A549 (cell line): ENCODE results near the gene PALLD. TPM values are rescaled to one million over a fixed set of nuclear protein-coding genes. Genes with fewer than 3 reads are reported as not detected.

Experiments used
- ATAC-seq, 2 experiments: fragments of 200-7000 bp in 1 of 2; fragments of >200 bp in 1 of 2; cut with Nextera tagmentation in 1 of 2; cut with Tn5 transposase in 1 of 2; 3 replicates each; pipeline versions ENCODE4 v1.8.0 to v1.9.1; 2018 to 2020; ENCODE audit warnings: mild to moderate bottlenecking in 1 of 2, moderate library complexity in 1 of 2
- CTCF ChIA-PET: fragments of 300-600 bp; sonication (Branson Sonifier 250); formaldehyde crosslinking; extraction: SDS; loops from one replicate; lab custom pipeline; 2021; ENCODE audit warnings: antibody characterized with exemption, inconsistent platforms; lab: Yijun Ruan, JAX
- POLR2A ChIA-PET: fragments of 350-600 bp; formaldehyde crosslinking; extraction: SDS; loops from one replicate; lab custom pipeline; 2021; ENCODE audit warnings: antibody characterized with exemption, inconsistent platforms; lab: Yijun Ruan, JAX
- DNase-seq, 2 experiments: peaks; one replicate each; pipeline versions ENCODE4 v3.0.0 to v3.0.0-alpha.2; 2011 to 2016; ENCODE audit warnings: low read depth in 1 of 2, low spot score in 1 of 2
- FAIRE-seq: peaks from 2 replicates; lab custom pipeline; 2011; peaks lifted over from hg19 to GRCh38; lab: Jason Lieb, UNC
- H3K27ac ChIP-seq, 2 experiments: fragments of >200 bp; sonication (Bioruptor Twin); formaldehyde crosslinking; 3 replicates each; pipeline ENCODE4 v1.5.1; 2016 to 2017
- H3K4me1 ChIP-seq: fragments of >200 bp; sonication (Bioruptor Twin); formaldehyde crosslinking; 3 replicates; pipeline ENCODE4 v1.6.1; 2016
- H3K4me2 ChIP-seq: fragments of >200 bp; sonication (Bioruptor Twin); formaldehyde crosslinking; 3 replicates; pipeline ENCODE4 v1.6.1; 2016
- H3K4me3 ChIP-seq: fragments of >200 bp; sonication (Bioruptor Twin); formaldehyde crosslinking; 3 replicates; pipeline ENCODE4 v1.5.1; 2016
- H3K9me3 ChIP-seq: fragments of >200 bp; sonication (Bioruptor Twin); formaldehyde crosslinking; 3 replicates; pipeline ENCODE4 v1.6.1; 2016
- CBX2 ChIP-seq: fragments of 200-600 bp; sonication (generic); IDR thresholded peaks from 2 replicates; pipeline ENCODE4 v1.6.1; 2016; ENCODE audit warnings: low read depth, mild to moderate bottlenecking, borderline replicate concordance
- CHD4 ChIP-seq: fragments of 200-600 bp; sonication (generic); IDR thresholded peaks from 2 replicates; pipeline ENCODE4 v1.6.1; 2016; ENCODE audit warnings: antibody characterized with exemption, mild to moderate bottlenecking, borderline replicate concordance
- FOSL2 ChIP-seq, 2 experiments: fragments of 450-650 bp in 1 of 2; fragments of >200 bp in 1 of 2; sonication (Bioruptor Twin) in 1 of 2; formaldehyde crosslinking; IDR thresholded peaks; 2 replicates each; pipeline versions ENCODE4 v1.5.0 to v1.6.1; 2016 to 2020; ENCODE audit warnings: mild to moderate bottlenecking in 1 of 2, moderate library complexity in 1 of 2
- HOXA7 ChIP-seq: fragments of 250-450 bp; sonication (Bioruptor Pico); IDR thresholded peaks from 2 replicates; pipeline ENCODE4 v1.5.0; 2020; ENCODE audit warnings: mild to moderate bottlenecking, moderate library complexity
- JUNB ChIP-seq: fragments of >200 bp; sonication (Bioruptor Twin); formaldehyde crosslinking; IDR thresholded peaks from 2 replicates; pipeline ENCODE4 v1.6.1; 2016
- MAZ ChIP-seq: fragments of 150-350 bp; IDR thresholded peaks from 2 replicates; pipeline ENCODE4 v1.6.1; 2014; ENCODE audit warnings: antibody characterized with exemption, low read depth, low read length, borderline replicate concordance
- NFE2L2 ChIP-seq: fragments of 150-350 bp; conservative IDR thresholded peaks from 2 replicates; pipeline ENCODE4 v1.6.1; 2014; ENCODE audit warnings: low read length
- POLR2A ChIP-seq: IDR thresholded peaks from 2 replicates; pipeline ENCODE4 v1.6.1; 2012; ENCODE audit warnings: mild to moderate bottlenecking, low read length
- TFCP2L1 ChIP-seq: fragments of 250-450 bp; sonication (Bioruptor Pico); IDR thresholded peaks from 2 replicates; pipeline ENCODE4 v1.5.0; 2021; ENCODE audit warnings: mild to moderate bottlenecking
- TP53 ChIP-seq: fragments of 250-450 bp; sonication (Bioruptor Pico); IDR thresholded peaks from 2 replicates; pipeline ENCODE4 v1.5.0; 2021; ENCODE audit warnings: mild to moderate bottlenecking, moderate library complexity
- WGBS: methylation state at CpG from one replicate; pipeline ENCODE4 v1.1.6; 2017; ENCODE audit errors: missing lambda C conversion rate; 5-methylcytosine and 5-hydroxymethylcytosine counted together
- polyA plus RNA-seq, 4 experiments: library from polyadenylated mRNA; depleted of rRNA in 3 of 4; stranded (reverse); fragments of >200 nt; fragmentation: RNase III in 1 of 4; extraction: RNeasy Plus Mini Kit Qiagen cat#74134 plus additional on column Dnase treatment in 1 of 4; gene quantifications; 2 replicates in 3 of 4; 3 replicates in 1 of 4; pipeline ENCODE4 v1.2.3, GENCODE V29; 2011 to 2017
- TF ChIP-seq, protein P1 (sequence below): fragments of >200 bp; sonication (Bioruptor Twin); formaldehyde crosslinking; IDR thresholded peaks from 3 replicates; pipeline ENCODE4 v1.5.1; 2016
- TF ChIP-seq, protein P2 (sequence below): fragments of 200-600 bp; sonication (generic); IDR thresholded peaks from 2 replicates; pipeline ENCODE4 v1.6.1; 2016; ENCODE audit warnings: antibody characterized with exemption, mild to moderate bottlenecking, moderate library complexity
- TF ChIP-seq, protein P3 (sequence below): fragments of 150-350 bp; IDR thresholded peaks from 2 replicates; pipeline ENCODE4 v1.6.1; 2014; ENCODE audit warnings: low read depth, mild to moderate bottlenecking, low read length

PALLD gene
- polyA plus RNA-seq, 2 of the 4 experiments (the other 2 are of a cell fraction), result 88.8 to 113 TPM

DNA sequence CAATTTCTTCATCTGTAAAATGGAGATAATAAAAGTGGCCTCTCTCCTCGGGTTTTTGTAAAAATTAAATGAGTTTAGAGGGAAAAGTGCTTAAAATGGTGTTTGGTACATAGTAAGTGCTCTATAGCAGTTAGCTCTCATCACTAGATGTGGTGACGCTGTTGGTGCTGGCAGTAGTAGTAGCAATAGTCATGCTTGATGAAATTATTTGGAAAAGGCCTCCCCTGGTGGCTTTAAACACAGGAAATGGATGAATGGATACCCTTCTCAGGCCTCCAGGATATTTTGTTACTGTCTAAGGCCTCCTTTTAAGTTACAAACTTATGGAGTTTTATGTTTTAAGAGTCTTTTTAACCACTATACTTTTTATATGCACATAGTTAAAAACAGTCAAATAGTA, 370.3 kb downstream of the PALLD start:
- no peak overlapping the region for H3K4me2 ChIP-seq
- no peak overlapping the region for H3K27ac ChIP-seq
- H3K4me1 ChIP-seq, result peaks cover 23% of the 10 kb centered on the region
- POLR2A ChIA-PET, result no interaction called here
- no peak for DNase-seq
- no peak for ATAC-seq
- CTCF ChIA-PET, result interaction anchor here (1.6 kb wide), 1 partner anchor 157 kb away, joined by 6 read pairs; no protein-coding TSS in a partner anchor
- H3K9me3 ChIP-seq, result no peaks in the 10 kb centered on the region
- TF ChIP-seq FOSL2 (IDR thresholded peaks at IDR 0.05) (no peak), FOSL2 (CRISPR knock-in tag; IDR thresholded peaks at IDR 0.05) (no peak), POLR2A (no peak), MAZ (no peak), TFCP2L1 (CRISPR knock-in tag) (no peak), NFE2L2 (no peak), CHD4 (no peak)
- TF ChIP-seq, protein P1, sequence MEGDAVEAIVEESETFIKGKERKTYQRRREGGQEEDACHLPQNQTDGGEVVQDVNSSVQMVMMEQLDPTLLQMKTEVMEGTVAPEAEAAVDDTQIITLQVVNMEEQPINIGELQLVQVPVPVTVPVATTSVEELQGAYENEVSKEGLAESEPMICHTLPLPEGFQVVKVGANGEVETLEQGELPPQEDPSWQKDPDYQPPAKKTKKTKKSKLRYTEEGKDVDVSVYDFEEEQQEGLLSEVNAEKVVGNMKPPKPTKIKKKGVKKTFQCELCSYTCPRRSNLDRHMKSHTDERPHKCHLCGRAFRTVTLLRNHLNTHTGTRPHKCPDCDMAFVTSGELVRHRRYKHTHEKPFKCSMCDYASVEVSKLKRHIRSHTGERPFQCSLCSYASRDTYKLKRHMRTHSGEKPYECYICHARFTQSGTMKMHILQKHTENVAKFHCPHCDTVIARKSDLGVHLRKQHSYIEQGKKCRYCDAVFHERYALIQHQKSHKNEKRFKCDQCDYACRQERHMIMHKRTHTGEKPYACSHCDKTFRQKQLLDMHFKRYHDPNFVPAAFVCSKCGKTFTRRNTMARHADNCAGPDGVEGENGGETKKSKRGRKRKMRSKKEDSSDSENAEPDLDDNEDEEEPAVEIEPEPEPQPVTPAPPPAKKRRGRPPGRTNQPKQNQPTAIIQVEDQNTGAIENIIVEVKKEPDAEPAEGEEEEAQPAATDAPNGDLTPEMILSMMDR, result no peak
- TF ChIP-seq, protein P2, sequence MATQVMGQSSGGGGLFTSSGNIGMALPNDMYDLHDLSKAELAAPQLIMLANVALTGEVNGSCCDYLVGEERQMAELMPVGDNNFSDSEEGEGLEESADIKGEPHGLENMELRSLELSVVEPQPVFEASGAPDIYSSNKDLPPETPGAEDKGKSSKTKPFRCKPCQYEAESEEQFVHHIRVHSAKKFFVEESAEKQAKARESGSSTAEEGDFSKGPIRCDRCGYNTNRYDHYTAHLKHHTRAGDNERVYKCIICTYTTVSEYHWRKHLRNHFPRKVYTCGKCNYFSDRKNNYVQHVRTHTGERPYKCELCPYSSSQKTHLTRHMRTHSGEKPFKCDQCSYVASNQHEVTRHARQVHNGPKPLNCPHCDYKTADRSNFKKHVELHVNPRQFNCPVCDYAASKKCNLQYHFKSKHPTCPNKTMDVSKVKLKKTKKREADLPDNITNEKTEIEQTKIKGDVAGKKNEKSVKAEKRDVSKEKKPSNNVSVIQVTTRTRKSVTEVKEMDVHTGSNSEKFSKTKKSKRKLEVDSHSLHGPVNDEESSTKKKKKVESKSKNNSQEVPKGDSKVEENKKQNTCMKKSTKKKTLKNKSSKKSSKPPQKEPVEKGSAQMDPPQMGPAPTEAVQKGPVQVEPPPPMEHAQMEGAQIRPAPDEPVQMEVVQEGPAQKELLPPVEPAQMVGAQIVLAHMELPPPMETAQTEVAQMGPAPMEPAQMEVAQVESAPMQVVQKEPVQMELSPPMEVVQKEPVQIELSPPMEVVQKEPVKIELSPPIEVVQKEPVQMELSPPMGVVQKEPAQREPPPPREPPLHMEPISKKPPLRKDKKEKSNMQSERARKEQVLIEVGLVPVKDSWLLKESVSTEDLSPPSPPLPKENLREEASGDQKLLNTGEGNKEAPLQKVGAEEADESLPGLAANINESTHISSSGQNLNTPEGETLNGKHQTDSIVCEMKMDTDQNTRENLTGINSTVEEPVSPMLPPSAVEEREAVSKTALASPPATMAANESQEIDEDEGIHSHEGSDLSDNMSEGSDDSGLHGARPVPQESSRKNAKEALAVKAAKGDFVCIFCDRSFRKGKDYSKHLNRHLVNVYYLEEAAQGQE, result no peak
- H3K4me3 ChIP-seq, result no peak overlapping the region
- no peak for FAIRE-seq
- 91% methylated on average over 2 of the region's 2 CpGs for WGBS

DNA sequence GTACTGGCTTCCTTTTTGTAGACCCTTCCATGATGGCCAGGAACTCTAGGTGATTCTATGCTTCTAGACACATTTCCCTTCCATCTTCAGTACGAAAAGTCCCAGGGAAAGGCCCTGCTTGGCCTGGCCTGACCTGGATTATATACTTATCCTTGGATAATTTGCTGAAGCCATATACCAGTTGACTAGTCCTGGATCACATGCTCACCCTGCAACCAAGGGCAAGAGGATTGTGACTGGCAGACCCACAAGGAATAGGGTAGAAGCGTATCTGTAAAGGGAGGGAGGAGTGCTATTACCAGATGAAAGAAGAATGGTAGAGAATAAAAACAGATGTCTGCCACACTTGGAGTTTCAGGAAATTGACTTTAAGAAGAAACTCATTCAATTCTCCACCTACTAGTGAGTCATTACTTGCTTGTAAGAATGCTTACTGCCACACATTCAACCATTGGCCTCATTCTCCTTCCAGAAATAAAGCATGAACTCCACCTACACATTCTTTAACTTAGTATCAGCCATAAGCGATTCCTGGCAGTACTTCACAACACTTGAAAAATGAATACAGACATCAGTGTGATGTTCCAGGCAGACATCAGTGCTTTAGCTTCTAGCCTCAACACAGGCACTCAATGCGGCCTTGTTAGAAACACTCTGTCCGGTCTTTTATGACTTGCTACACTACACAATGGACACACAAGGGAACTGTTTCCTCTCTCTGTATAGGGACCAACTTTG, 371.4 kb downstream of the PALLD start:
- Histone ChIP-seq H3K27ac (no peak overlapping the region), H3K4me1 (peaks cover 23% of the 10 kb centered on the region), H3K4me3 (no peak overlapping the region), H3K9me3 (no peaks in the 10 kb centered on the region), H3K4me2 (no peak overlapping the region)
- ATAC-seq (no peak), FAIRE-seq (no peak), DNase-seq (no peak)
- ChIA-PET CTCF (no interaction called here), POLR2A (no interaction called here)
- no peak for TF ChIP-seq FOSL2 (IDR thresholded peaks at IDR 0.05)
- no peak for TF ChIP-seq FOSL2 (CRISPR knock-in tag; IDR thresholded peaks at IDR 0.05)
- no peak for TF ChIP-seq HOXA7
- no peak for TF ChIP-seq TFCP2L1 (CRISPR knock-in tag)
- TF ChIP-seq JUNB, result no peak
- TF ChIP-seq, protein P3, sequence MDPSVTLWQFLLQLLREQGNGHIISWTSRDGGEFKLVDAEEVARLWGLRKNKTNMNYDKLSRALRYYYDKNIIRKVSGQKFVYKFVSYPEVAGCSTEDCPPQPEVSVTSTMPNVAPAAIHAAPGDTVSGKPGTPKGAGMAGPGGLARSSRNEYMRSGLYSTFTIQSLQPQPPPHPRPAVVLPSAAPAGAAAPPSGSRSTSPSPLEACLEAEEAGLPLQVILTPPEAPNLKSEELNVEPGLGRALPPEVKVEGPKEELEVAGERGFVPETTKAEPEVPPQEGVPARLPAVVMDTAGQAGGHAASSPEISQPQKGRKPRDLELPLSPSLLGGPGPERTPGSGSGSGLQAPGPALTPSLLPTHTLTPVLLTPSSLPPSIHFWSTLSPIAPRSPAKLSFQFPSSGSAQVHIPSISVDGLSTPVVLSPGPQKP, result no peak
- WGBS, result 98% methylated on average over 5 of the region's 5 CpGs

DNA sequence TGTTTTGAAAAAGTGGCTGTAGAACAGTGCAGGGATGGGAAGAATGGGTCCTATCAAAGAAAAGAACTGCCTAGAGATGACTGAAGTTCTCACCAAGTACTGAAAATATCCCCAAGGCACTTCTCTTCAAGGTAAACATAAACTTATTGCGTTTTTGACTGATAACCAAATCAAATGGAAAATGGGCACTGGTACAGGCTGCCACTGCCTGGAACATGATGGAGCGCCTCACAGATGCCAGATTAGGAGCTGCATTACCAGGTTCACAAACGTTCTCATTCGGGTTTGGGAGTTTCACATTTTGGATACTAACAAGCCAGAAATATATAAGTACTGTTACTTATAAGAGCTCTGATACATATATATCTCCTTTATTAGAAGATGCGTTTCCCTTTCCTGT, 371.9 kb downstream of the PALLD start:
- DNase-seq (no peak), FAIRE-seq (no peak), ATAC-seq (no peak)
- Histone ChIP-seq H3K4me2 (no peak overlapping the region), H3K27ac (no peak overlapping the region), H3K9me3 (no peaks in the 10 kb centered on the region), H3K4me3 (no peak overlapping the region), H3K4me1 (peaks cover 23% of the 10 kb centered on the region)
- CTCF ChIA-PET, result no interaction called here
- no peak for TF ChIP-seq CBX2
- TF ChIP-seq TP53 (CRISPR knock-in tag), result no peak
- no peak for TF ChIP-seq NFE2L2
- POLR2A ChIA-PET, result no interaction called here
- 96% methylated on average over 5 of the region's 5 CpGs for WGBS
